HFF-Myc (cell line): ENCODE measurements around the gene WDR93.

ENCODE experiments used
- DNase-seq: peaks from one replicate; pipeline ENCODE4 v3.0.0-alpha.2; 2011; ENCODE audit warnings: low read depth; ENCODE audit errors: extremely low read depth
- H3K4me3 ChIP-seq: replicated peaks from 2 replicates; pipeline ENCODE4 v1.5.1; 2011; ENCODE audit warnings: low read depth, mild to moderate bottlenecking, control low read depth, low read length
- CTCF ChIP-seq: IDR thresholded peaks from 2 replicates; pipeline ENCODE4 v1.5.1; 2012; ENCODE audit warnings: mild to moderate bottlenecking, low read depth, low read length, control low read depth; ENCODE audit errors: missing control alignments

Gene WDR93

GRCh38 chr15:89772932-89773583 lies 82.4 kb downstream of the WDR93 start:
- DNase-seq: no peak
- no peak for TF ChIP-seq CTCF
- no peak overlapping the region for H3K4me3 ChIP-seq

- no peak for TF ChIP-seq CTCF
- no peak for DNase-seq
- H3K4me3 ChIP-seq: no peak overlapping the region
These were observed 83.9 kb downstream of the WDR93 start for GRCh38 chr15:89774492-89774891.

GRCh38 chr15:89775815-89776214 lies 85.2 kb downstream of the WDR93 start:
- no peak for DNase-seq
- TF ChIP-seq CTCF: no peak
- peak overlapping the region; percentile 34; the same call in 1 of the 2 replicates for H3K4me3 ChIP-seq

- DNase-seq: no peak
- H3K4me3 ChIP-seq: peak within 1 kb of the TSS; percentile 34
- peak; percentile 37 for TF ChIP-seq CTCF
These were observed 85.9 kb downstream of the WDR93 start, which contains the start of gene MESP2 for GRCh38 chr15:89776274-89777072. MESP2 (plus strand) TSS chr15:89776332; CDS start chr15:89776358, 26 bp downstream.

- no peak for TF ChIP-seq CTCF
- no peak overlapping the region; the same call in 1 of the 2 replicates for H3K4me3 ChIP-seq
- DNase-seq: no peak
These were observed 86.6 kb downstream of the WDR93 start for GRCh38 chr15:89777073-89777751.

- DNase-seq: no peak
- no peak overlapping the region for H3K4me3 ChIP-seq
These were observed 87.3 kb downstream of the WDR93 start for GRCh38 chr15:89777782-89778380.

More at GRCh38 chr15:89777782-89778380, 87.3 kb downstream of the WDR93 start:
- no peak for TF ChIP-seq CTCF
